ENCODE results near the gene PDXP. TPM values are rescaled to one million over a fixed set of nuclear protein-coding genes. Genes with fewer than 3 reads are reported as not detected.

Gene PDXP
- total RNA-seq, 1 experiment from 2014 or later, result 42.7 TPM

- CTCF ChIA-PET, result no interaction called here
- TF ChIP-seq JUND (IDR thresholded peaks at IDR 0.05), result no peak
- no peak for TF ChIP-seq ATF3 (IDR thresholded peaks at IDR 0.05)
- no peak for TF ChIP-seq EZH2phosphoT487 (IDR thresholded peaks at IDR 0.05; ENCODE audit: borderline replicate concordance)
- TF ChIP-seq EGR1 (IDR thresholded peaks at IDR 0.05; ENCODE audit: low read depth), result no peak
- TF ChIP-seq POLR2AphosphoS5 (IDR thresholded peaks at IDR 0.05; ENCODE audit: low read depth, low read length), result no peak
- no peak for TF ChIP-seq MAX (IDR thresholded peaks at IDR 0.05)
- Histone ChIP-seq H3K27ac (ENCODE audit: low read depth, low read length) (no peak overlapping the region), H3K4me1 (ENCODE audit: control insufficient read depth in 1 of 2, insufficient read depth in 2 of 2, low read length in 2 of 2) (no peaks in the 10 kb centered on the region; a peak in 1 of 4 replicates), H3K9me3 (ENCODE audit: control insufficient read depth in 1 of 2, insufficient read depth in 1 of 2, low read depth in 1 of 2, low read length in 2 of 2) (no peaks in the 10 kb centered on the region), H3K4me3 (replicated peaks in 1 of 2; ENCODE audit: low read depth in 1 of 2, low read length in 2 of 2) (no peak overlapping the region), H4K20me1 (ENCODE audit: insufficient read depth) (no peaks in the 10 kb centered on the region), H3K4me2 (ENCODE audit: low read length) (no peak overlapping the region), H3K27me3 (ENCODE audit: insufficient read depth, low read length) (no peaks in the 10 kb centered on the region), H2AFZ (ENCODE audit: low read depth, low read length, poor library complexity, severe bottlenecking) (no peak overlapping the region), H3K9me2 (ENCODE audit: insufficient read depth) (no peaks in the 10 kb centered on the region), H3K9ac (ENCODE audit: low read length) (no peak overlapping the region), H3K79me2 (ENCODE audit: insufficient read depth, low read length) (no peaks in the 10 kb centered on the region), H3K36me3 (ENCODE audit: control insufficient read depth in 1 of 2, insufficient read depth in 2 of 2, low read length in 2 of 2) (peaks cover 17 to 20% of the 10 kb centered on the region in 2 experiments; a peak in 3 of 4 replicates)
- no peak for DNase-seq (ENCODE audit: low read depth, low spot score)
- BruUV-seq (replicated peaks), result no TSS peak
- POLR2A ChIA-PET, result no interaction called here
- intact Hi-C loops (cut with micrococcal nuclease), result loop anchor here (5.0 kb wide), 1 partner anchor 167 kb away; no protein-coding TSS in a partner anchor
- no peak for ATAC-seq
- RAD21 ChIA-PET (ENCODE audit: low non-redundant PET in 1 of 2, low total read pairs in 2 of 2, uncharacterized antibody in 2 of 2, unreplicated experiment in 2 of 2), result no interaction called here
Measured at GRCh38 chr22:37624876-37625275, 33.6 kb upstream of the PDXP start.

- DNase-seq (ENCODE audit: low read depth, low spot score) (no peak), ATAC-seq (no peak)
- intact Hi-C loops (cut with micrococcal nuclease), result no loop called here
- Histone ChIP-seq H3K9me3 (ENCODE audit: control insufficient read depth in 1 of 2, insufficient read depth in 1 of 2, low read depth in 1 of 2, low read length in 2 of 2) (no peaks in the 10 kb centered on the region), H2AFZ (ENCODE audit: low read depth, low read length, poor library complexity, severe bottlenecking) (no peak overlapping the region), H3K27me3 (ENCODE audit: insufficient read depth, low read length) (no peaks in the 10 kb centered on the region), H4K20me1 (ENCODE audit: insufficient read depth) (no peaks in the 10 kb centered on the region), H3K4me1 (ENCODE audit: control insufficient read depth in 1 of 2, insufficient read depth in 2 of 2, low read length in 2 of 2) (no peaks in the 10 kb centered on the region; a peak in 1 of 4 replicates), H3K79me2 (ENCODE audit: insufficient read depth, low read length) (no peaks in the 10 kb centered on the region), H3K27ac (ENCODE audit: low read depth, low read length) (no peak overlapping the region), H3K36me3 (ENCODE audit: control insufficient read depth in 1 of 2, insufficient read depth in 2 of 2, low read length in 2 of 2) (peaks cover 13 to 14% of the 10 kb centered on the region in 2 experiments; a peak in 3 of 4 replicates), H3K9ac (ENCODE audit: low read length) (no peak overlapping the region), H3K4me3 (replicated peaks in 1 of 2; ENCODE audit: low read depth in 1 of 2, low read length in 2 of 2) (no peak overlapping the region), H3K4me2 (ENCODE audit: low read length) (no peak overlapping the region), H3K9me2 (ENCODE audit: insufficient read depth) (no peaks in the 10 kb centered on the region)
- no TSS peak for BruUV-seq (replicated peaks)
- CTCF ChIA-PET, result interaction anchor here (1.5 kb wide), 1 partner anchor 17 kb away, joined by 7 read pairs; no protein-coding TSS in a partner anchor
- POLR2A ChIA-PET, result no interaction called here
- RAD21 ChIA-PET (ENCODE audit: low non-redundant PET in 1 of 2, low total read pairs in 2 of 2, uncharacterized antibody in 2 of 2, unreplicated experiment in 2 of 2), result no interaction called here
- no peak for TF ChIP-seq ZBTB33 (IDR thresholded peaks at IDR 0.05; ENCODE audit: extremely low read depth, insufficient replicate concordance, low read length)
- TF ChIP-seq POLR2A (IDR thresholded peaks at IDR 0.05; ENCODE audit: borderline replicate concordance, extremely low read depth, insufficient read depth, insufficient read length), result no peak
- no peak for TF ChIP-seq ZFX (IDR thresholded peaks at IDR 0.05)
- TF ChIP-seq SIN3A (IDR thresholded peaks at IDR 0.05; ENCODE audit: low read depth), result no peak
- TF ChIP-seq ELF1 (IDR thresholded peaks at IDR 0.05; ENCODE audit: borderline replicate concordance, low read depth), result no peak
- no peak for TF ChIP-seq SRF (IDR thresholded peaks at IDR 0.05; ENCODE audit: low read depth)
- TF ChIP-seq REST (IDR thresholded peaks at IDR 0.05; ENCODE audit: low read depth), result no peak
- no peak for TF ChIP-seq EZH2phosphoT487 (IDR thresholded peaks at IDR 0.05; ENCODE audit: borderline replicate concordance)
- TF ChIP-seq MAX (IDR thresholded peaks at IDR 0.05), result no peak
- no peak for TF ChIP-seq JUND (IDR thresholded peaks at IDR 0.05)
- TF ChIP-seq CEBPB (IDR thresholded peaks at IDR 0.05; ENCODE audit: low read depth), result no peak
- TF ChIP-seq CBX3 (IDR thresholded peaks at IDR 0.05; ENCODE audit: low read depth), result no peak
- TF ChIP-seq POLR2AphosphoS5 (IDR thresholded peaks at IDR 0.05; ENCODE audit: low read depth, low read length), result no peak
- TF ChIP-seq EGR1 (IDR thresholded peaks at IDR 0.05; ENCODE audit: low read depth), result no peak
Measured at GRCh38 chr22:37625737-37626136, 32.8 kb upstream of the PDXP start.

Measured in HCT116 (cell line).